Measurements from ENCODE around the gene EEF1A2.

The EEF1A2 gene

GRCh38 chr20:63488315-63489251 lies 10.3 kb downstream of the EEF1A2 start:
- DNase-seq (ENCODE audit: low read depth): no peak
- no peak for TF ChIP-seq CTCF (conservative IDR thresholded peaks at IDR 0.05; ENCODE audit: low read length)
- H3K4me3 ChIP-seq (ENCODE audit: low read length): no peak overlapping the region

- TF ChIP-seq CTCF (conservative IDR thresholded peaks at IDR 0.05; ENCODE audit: low read length): no peak
- no peak overlapping the region for H3K4me3 ChIP-seq (ENCODE audit: low read length)
- DNase-seq (ENCODE audit: low read depth): no peak
Observed at GRCh38 chr20:63487781-63488241, 11.1 kb downstream of the EEF1A2 start.

GRCh38 chr20:63487116-63487764 lies 11.6 kb downstream of the EEF1A2 start:
- no peak for TF ChIP-seq CTCF (conservative IDR thresholded peaks at IDR 0.05; ENCODE audit: low read length)
- no peak overlapping the region for H3K4me3 ChIP-seq (ENCODE audit: low read length)
- DNase-seq (ENCODE audit: low read depth): no peak

GRCh38 chr20:63486300-63486855 lies 12.5 kb downstream of the EEF1A2 start:
- no peak for TF ChIP-seq CTCF (conservative IDR thresholded peaks at IDR 0.05; ENCODE audit: low read length)

GRCh38 chr20:63484651-63485403 lies 14.1 kb downstream of the EEF1A2 start:
- TF ChIP-seq CTCF (conservative IDR thresholded peaks at IDR 0.05; ENCODE audit: low read length): no peak

More at GRCh38 chr20:63486300-63486855, 12.5 kb downstream of the EEF1A2 start:
- DNase-seq (ENCODE audit: low read depth): no peak
- H3K4me3 ChIP-seq (ENCODE audit: low read length): no peak overlapping the region

GRCh38 chr20:63484236-63484635 lies 14.6 kb downstream of the EEF1A2 start:
- H3K4me3 ChIP-seq (ENCODE audit: low read length): no peak overlapping the region
- no peak for DNase-seq (ENCODE audit: low read depth)
- TF ChIP-seq CTCF (conservative IDR thresholded peaks at IDR 0.05; ENCODE audit: low read length): no peak

More at GRCh38 chr20:63484651-63485403, 14.1 kb downstream of the EEF1A2 start:
- DNase-seq (ENCODE audit: low read depth): no peak
- H3K4me3 ChIP-seq (ENCODE audit: low read length): no peak overlapping the region
